A673 (cell line): ENCODE data around the gene C1QB.

Source experiments
- CTCF ChIP-seq: fragments of 300-800, 200-600 bp; sonication (generic); conservative IDR thresholded peaks from 2 replicates; pipeline ENCODE4 v1.5.1; 2017; ENCODE audit warnings: low read depth, mild to moderate bottlenecking, antibody characterized with exemption, low read length, moderate library complexity, mixed read lengths
- EZH2 ChIP-seq: fragments of 200-600 bp; sonication (generic); IDR thresholded peaks from 2 replicates; pipeline ENCODE4 v1.6.1; 2017; ENCODE audit warnings: borderline replicate concordance, low read depth, mild to moderate bottlenecking, mixed read lengths, antibody characterized with exemption, low read length; ENCODE audit not compliant: poor library complexity, severe bottlenecking

- TF ChIP-seq CTCF: no peak
- no peak for TF ChIP-seq EZH2
Measured at GRCh38 chr1:22613572-22613918, 39.5 kb upstream of the C1QB start.
